Dermis blood vessel endothelial cell (primary cell): ENCODE data around the gene ICA1. TPM values are rescaled to one million over a fixed set of nuclear protein-coding genes. Genes with fewer than 3 reads are reported as not detected.
"Not testable (repeated sequence)": the region's sequence is repeated elsewhere in the genome, so short reads cannot be mapped to it uniquely, and the experiment has no call there.

Source experiments
- DNase-seq: peaks from one replicate; pipeline ENCODE4 v3.0.0; 2010
- total RNA-seq: library from RNA; depleted of rRNA; stranded (reverse); fragments of >200 nt; gene quantifications from 2 replicates; pipeline ENCODE4 v1.2.3, GENCODE V29; 2014

ICA1 gene
- total RNA-seq, 1 donor from 2014 or later: 55.8 TPM

- no peak for DNase-seq
Observed at GRCh38 chr7:8128449-8129317, 133.3 kb downstream of the ICA1 start.

- DNase-seq: no peak
Observed at GRCh38 chr7:8126601-8127167, 135.3 kb downstream of the ICA1 start.

- DNase-seq: no peak
Observed at GRCh38 chr7:8125680-8126444, 136.1 kb downstream of the ICA1 start.

GRCh38 chr7:8121243-8121642, 140.7 kb downstream of the ICA1 start:
- no peak for DNase-seq

GRCh38 chr7:8120390-8121058, 141.4 kb downstream of the ICA1 start:
- DNase-seq: no peak

GRCh38 chr7:8119262-8119661, 142.7 kb downstream of the ICA1 start:
- no peak for DNase-seq

GRCh38 chr7:8117195-8117594, 144.8 kb downstream of the ICA1 start:
- no peak for DNase-seq

GRCh38 chr7:8115547-8116402, 146.2 kb downstream of the ICA1 start:
- no peak for DNase-seq

GRCh38 chr7:8114175-8114574, 147.8 kb downstream of the ICA1 start:
- no peak for DNase-seq

GRCh38 chr7:8113184-8113583, 148.8 kb downstream of the ICA1 start:
- DNase-seq: no peak

- DNase-seq: no peak
Observed at GRCh38 chr7:8112685-8113084, 149.3 kb downstream of the ICA1 start.

- DNase-seq: no peak
Observed at GRCh38 chr7:8111282-8111960, 150.5 kb downstream of the ICA1 start.

GRCh38 chr7:8109196-8110022, 152.6 kb downstream of the ICA1 start:
- DNase-seq: no peak

GRCh38 chr7:8105449-8106095, 156.4 kb downstream of the ICA1 start:
- no peak for DNase-seq

- no peak for DNase-seq
Observed at GRCh38 chr7:8103282-8103681, 158.7 kb downstream of the ICA1 start.

GRCh38 chr7:8101292-8101691, 160.7 kb downstream of the ICA1 start:
- not testable (repeated sequence) for DNase-seq

- DNase-seq: no peak
Observed at GRCh38 chr7:8094164-8095140, 167.5 kb downstream of the ICA1 start.

- DNase-seq: no peak
Observed at GRCh38 chr7:8092140-8092539, 169.8 kb downstream of the ICA1 start.
